ENCODE results near the gene MDGA2. TPM values are rescaled to one million over a fixed set of nuclear protein-coding genes. Genes with fewer than 3 reads are reported as not detected.
"Not testable (repeated sequence)": the region's sequence is repeated elsewhere in the genome, so short reads cannot be mapped to it uniquely, and the experiment has no call there.

MDGA2 gene
- polyA plus RNA-seq, 3 donors: 2.1 to 2.8 (median 2.6) TPM

DNA sequence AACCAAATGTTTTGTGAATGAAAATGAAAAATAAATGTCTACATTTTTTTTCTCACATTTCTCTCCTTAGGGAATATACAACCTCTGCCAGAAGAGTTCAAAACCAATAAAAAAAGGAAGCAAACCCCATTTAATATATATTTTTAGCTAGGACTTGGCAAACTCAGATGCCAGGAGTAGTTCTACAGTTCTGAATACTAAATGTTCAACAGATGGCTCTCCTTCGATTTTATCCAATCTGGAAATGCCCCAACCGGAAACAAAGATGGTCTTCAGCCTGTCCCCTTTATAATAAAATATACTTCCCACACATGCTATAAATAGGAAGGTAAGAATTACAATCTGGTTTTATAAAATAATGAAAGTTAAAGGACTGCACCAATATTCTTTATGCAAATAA is 330.4 kb downstream of the MDGA2 start:
- no peak for DNase-seq

DNA sequence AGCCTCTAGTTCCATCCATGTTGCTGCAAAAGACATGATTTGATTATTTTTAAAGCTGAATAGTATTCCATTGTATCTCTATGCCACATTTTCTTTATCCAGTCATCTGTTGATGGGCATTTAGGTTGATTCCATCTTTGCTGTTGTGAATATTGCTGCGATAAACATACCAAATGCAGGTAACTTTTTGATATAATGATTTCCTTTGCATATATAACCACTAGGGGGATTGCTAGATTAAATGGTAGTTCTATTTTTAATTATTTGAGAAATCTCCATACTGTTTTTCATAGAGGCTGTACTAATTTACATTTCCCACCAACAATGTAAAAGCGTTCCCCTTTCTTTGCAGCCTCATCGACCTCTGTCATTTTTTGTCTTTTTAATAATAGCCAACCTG is 342.5 kb downstream of the MDGA2 start:
- no peak for DNase-seq

DNA sequence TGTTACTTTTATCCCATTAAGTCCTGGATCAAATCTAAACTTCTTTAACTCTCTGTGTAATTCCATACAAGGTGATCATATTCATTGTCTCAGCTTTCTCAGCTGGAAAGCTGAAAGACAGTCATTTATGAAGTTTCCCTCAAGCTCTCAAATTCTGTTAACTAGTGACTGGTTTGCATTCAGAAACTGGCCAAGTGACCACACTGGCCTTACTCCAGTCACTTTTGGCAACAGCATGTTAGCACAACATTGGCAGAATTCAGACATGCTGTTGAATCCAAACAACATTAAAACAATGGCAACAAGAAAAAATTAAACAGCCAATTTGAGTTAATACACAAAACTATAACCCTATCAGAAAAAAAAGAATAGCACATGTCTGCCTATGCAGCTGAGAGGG is 343.3 kb downstream of the MDGA2 start:
- DNase-seq: no peak

DNA sequence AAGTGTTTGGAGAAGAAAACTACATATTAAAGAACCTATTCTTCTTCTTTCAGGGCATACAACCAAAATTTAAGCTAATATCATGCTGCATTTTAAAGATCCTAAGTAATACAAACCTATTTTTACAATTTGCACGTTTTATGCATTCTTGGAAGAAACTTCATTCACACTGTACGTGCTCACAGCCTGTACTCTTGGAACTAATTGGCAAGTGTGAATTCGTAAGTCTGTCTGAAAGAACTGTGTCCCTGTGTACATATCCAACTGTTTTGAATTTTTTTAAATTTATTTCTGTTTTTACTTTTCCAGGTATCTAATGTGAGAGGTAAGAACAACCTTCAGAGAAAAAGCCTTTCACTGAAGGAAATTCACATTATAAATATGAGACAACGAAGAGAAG is 347.0 kb downstream of the MDGA2 start:
- DNase-seq: no peak

DNA sequence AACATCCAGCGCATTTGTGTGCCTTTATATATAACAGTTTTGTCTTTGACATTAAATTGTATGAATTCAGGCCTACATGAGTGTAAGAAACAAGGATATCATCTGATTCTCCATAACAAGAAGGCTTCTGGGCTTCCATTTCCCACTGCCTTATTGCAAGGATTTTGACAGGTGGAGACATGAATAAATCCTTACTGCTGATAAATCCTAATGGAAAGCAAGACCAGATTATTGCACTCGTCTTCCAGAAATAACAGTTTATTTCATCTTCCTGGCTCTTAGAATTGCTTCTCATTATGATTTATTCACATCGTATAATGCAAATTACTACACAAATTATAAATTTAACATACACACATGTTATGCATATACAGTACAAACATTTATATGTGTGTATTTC is 348.1 kb downstream of the MDGA2 start:
- no peak for DNase-seq

DNA sequence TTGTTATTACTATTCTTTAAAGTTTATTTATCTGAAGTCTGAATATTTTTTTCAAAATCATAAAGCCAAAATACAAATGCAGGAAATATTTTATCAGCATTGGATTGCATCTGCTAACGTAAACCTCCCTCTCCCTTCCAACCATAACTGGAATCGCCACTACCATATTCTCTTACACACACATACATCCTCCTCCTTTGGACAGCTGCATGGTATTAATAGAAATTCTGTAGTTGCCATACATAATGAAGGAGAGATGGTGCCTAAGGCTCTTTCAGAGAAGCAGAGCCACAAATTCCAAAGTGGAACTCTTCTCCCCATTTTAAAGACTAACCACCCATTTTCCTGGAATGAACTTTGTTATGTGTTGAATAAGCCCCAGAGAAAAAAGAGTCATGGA is 352.7 kb downstream of the MDGA2 start:
- no peak for DNase-seq

DNA sequence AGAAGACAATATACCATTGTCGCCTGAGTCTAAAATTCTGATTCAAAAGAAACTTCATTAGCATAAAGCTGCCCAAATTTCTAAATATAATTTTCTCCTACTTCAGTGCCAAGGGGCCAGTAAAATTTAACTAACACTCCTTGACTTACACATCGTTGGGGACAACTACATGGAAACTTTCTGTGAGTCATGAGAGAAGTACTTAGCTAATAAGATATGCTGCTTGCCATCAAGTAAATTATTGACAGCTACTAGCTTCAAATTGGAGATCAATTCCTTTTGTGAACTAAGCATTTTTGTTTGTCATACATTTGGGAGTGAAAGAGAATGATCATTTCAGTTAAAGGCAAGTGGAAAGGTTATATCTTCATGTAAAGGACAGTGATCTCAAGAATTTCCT is 373.3 kb downstream of the MDGA2 start:
- no peak for DNase-seq

- no peak for DNase-seq
Observed at GRCh38 chr14:47300796-47301195, 374.6 kb downstream of the MDGA2 start.

DNA sequence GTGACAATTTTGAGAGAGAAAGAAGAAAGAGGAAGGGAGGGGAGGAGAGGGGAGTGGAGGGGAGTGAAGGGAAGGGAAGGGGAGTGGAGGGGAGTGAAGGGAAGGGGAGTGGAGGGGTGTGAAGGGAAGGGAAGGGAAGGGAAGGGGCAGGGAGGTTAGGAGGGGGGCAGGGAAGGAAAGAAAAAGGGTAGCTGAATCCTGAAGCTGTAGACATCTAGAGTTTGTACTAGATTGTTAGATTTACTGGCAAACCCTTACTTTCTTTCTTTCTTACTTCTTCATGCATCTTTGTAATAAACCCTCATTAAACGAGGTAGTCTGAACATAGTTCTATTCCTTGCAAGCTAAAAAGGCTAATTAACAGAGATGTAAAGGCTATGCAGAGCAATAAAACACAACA is 378.0 kb downstream of the MDGA2 start:
- DNase-seq: no peak

GRCh38 chr14:47284283-47284682 is 391.1 kb downstream of the MDGA2 start:
- DNase-seq: no peak

DNA sequence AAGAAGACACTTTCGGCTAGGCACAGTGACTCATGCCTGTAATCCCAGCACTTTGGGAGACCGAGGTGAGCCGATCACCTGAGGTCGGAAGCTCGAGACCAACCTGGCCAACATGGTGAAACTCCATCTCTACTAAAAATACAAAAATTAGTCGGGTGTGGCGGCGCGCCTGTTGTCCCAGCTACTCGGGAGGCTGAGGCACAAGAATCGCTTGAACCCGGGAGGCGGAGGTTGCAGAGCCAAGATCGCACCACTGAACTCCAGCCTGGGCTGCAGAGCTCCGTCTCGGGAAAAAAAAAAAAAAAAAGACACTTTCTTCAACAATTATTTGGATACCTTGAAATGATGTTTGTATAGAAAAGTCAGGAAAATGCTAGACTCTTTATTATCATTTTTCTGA is 393.6 kb downstream of the MDGA2 start:
- DNase-seq: not testable (repeated sequence)

DNA sequence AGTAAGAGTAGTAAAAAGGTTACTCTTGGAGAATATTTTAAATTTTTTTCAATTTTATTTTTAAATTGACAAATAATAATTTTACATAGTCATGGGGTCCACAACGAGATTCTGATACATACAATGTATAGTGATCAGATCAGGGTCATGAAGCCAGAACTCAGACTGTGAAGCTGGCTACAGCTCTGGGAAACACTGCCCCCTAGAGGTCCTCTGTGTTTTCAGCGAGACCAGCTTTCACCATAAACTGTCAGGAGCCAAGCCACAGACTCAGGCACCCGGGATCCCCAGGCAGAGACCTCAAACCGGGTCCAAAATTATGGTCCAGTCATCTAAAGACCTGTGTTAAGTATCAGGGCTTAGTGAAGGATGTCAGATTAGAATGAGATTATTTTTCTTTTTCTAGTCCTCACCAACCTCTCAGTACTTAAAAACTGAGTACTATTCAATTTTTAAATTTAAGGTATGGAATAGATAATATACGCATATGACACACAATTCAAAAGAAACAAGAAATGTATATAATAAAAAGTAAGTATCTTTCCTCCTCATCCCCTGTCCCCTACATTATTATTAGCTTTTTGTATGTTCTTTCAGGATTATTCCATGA is 397.1 kb downstream of the MDGA2 start:
- peak; percentile 33 for DNase-seq

- peak; percentile 2 for DNase-seq
Observed at GRCh38 chr14:47277703-47278102, 397.7 kb downstream of the MDGA2 start.

GRCh38 chr14:47276931-47277330 is 398.5 kb downstream of the MDGA2 start:
- no peak for DNase-seq

DNA sequence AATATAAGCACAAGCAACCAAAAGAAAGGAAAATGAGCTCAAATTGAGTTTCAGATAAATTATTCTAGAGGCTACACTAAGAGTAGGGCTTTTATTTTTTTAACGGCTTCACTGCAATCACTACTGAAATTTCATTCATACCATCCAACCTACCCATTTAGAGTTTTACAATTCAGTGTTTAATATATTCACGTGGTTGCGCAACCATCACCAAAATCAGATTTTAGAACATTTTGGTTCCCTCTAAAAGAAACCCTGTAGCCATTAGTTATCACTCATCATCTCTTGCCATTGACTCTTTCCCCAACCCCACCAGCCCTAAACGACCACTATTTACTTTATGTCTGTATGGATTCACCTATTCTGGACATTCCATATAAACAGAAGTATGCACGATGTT is 401.5 kb downstream of the MDGA2 start:
- DNase-seq: no peak

- DNase-seq: no peak
Observed at GRCh38 chr14:47270715-47271114, 404.7 kb downstream of the MDGA2 start.

DNA sequence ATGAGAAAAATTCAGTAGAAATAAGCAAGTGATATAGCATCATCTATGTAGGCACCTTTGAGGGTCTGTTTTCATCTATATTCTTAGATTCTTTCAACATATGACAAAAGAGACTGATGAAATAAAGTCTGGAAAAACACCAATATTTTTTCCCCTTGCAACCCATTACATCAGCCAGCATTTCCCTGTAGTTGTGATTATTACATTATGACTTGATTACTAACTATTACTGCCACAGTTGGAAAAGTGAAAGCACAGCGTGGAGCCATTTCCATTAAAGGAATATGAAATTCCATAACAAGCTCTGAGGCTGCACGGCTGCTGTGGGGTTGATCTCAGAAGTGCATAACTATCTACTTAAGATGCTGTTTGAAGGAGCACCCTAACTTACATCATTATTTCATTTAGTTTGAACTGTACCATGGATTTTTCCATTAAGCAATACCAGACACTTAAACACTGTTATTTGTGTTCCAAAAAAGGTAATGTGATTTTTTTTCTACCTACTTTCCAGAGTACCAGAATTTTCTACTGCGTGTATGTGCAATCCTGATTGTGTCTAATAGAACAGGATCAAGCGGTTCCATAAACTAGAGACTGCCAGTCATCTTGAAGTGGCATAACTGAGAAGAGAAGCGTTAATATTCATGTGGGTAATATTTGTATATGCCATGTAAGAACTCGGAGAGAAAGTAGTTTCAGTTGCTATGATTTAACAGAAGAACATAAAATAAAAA is 405.5 kb downstream of the MDGA2 start:
- DNase-seq: no peak

GRCh38 chr14:47264842-47265241 is 410.6 kb downstream of the MDGA2 start:
- DNase-seq: no peak

DNA sequence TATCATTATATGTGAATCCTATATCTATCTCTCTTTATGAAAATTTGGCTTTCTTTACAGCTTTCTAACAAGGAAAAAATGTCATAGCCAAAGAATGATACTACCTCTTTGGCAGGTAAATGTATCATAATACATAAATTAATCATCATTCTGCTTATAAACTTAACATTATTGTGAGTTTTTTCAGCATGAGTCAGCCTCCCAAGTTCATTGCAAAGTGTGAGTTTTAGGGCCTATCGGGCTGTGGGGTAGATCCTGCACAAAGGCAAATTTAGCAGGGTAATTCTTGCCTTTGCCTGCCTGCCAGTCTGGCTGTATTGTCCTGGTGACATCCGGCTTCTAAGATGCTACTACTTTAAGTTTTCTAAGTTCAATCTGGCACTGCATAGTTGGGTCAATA is 412.6 kb downstream of the MDGA2 start:
- no peak for DNase-seq

DNA sequence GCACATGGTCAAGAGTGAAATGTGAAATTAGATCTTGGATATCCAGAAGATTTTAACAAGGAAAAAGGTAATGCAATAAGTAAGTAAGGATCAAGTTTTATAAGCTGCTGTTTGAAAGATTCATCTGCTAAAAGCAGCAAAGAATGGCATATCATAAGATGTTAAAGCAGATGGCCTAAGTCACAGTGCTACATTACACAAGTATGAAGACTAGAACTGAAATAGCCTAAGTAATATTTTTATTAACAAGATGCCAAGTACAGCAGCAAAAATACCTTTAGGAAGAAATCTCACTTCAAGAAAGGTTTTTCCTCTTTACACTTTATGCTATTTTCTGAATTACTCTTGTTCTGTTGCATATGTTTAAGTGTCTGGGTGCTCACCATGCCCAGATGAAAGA is 414.1 kb downstream of the MDGA2 start:
- no peak for DNase-seq

DNA sequence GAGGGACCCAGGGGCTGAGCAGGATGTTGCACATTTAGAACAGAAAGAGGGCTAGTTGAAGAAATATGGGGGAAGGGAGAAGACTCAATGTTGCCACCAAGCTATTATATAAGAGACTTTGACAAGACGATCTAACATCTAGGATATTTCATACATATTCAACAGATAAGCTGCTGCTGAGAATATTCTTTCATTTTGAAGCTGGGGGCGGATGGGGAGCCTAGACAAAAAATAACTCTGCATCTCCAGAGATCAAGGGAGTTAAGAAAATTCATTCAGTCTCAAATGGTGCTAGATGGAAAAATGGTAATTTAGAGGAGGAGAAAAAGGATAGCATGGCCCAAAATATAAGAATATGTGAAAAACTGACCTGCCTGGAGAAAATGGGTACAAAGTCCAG is 415.6 kb downstream of the MDGA2 start:
- DNase-seq: no peak

GRCh38 chr14:47257013-47257412 is 418.4 kb downstream of the MDGA2 start:
- DNase-seq: no peak

DNA sequence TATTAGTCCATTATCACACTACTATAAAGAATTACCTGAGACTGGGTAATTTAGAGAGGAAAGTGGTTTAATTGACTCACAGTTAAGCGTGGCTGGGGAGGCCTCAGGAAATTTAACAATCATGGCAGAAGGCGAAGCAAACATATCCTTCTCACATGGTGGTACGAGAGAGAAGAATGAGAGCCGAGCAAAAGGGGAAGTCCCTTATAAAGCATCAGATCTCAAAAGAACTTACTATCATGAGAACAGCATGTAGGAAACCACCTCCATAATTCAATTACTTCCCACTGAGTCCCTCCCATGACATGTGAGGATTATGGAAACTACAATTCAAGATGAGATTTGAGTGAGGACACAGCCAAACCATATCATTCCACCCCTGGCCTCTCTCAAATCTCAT is 422.6 kb downstream of the MDGA2 start:
- no peak for DNase-seq

GRCh38 chr14:47246367-47246766 is 429.0 kb downstream of the MDGA2 start:
- DNase-seq: no peak
